A549 treated with GW870086 at 1 μM for 4 hours (cell line): ENCODE measurements around the gene CCT4. TPM values are rescaled to one million over a fixed set of nuclear protein-coding genes. Genes with fewer than 3 reads are reported as not detected.

Experiments
- total RNA-seq: library from RNA; stranded (reverse); fragments of 200-300 nt; extraction: Qiagen RNA extraction; gene quantifications from 5 replicates; pipeline ENCODE4 v1.2.3, GENCODE V29; 2022; ENCODE audit warnings: low read depth

CCT4 gene
- 303 to 328 TPM (median 323 TPM) in 5 replicates for total RNA-seq

GRCh38 chr2:61888267-61889055 lies at the start of gene CCT4:
TSS of gene CCT4 (minus strand) at chr2:61888656. CDS start at chr2:61888507, 149 bp downstream.

GRCh38 chr2:61905372-61906185 lies 17.1 kb upstream of the CCT4 start, which contains the start of gene COMMD1:
TSS of gene COMMD1 (plus strand) at chr2:61905674. CDS start at chr2:61905679, 5 bp downstream.

GRCh38 chr2:61853847-61854563 lies 34.5 kb downstream of the CCT4 start, which contains the start of gene FAM161A:
TSS of gene FAM161A (minus strand) at chr2:61854060. CDS start at chr2:61854041, 19 bp downstream.

Other genes with a start within 250 kb of the CCT4 start
- 4.7 to 8.0 TPM (median 7.3 TPM) in 5 replicates for gene FAM161A, start 34.6 kb downstream of the CCT4 start, total RNA-seq
- gene COMMD1, start 17.0 kb upstream of the CCT4 start, total RNA-seq = 41.9 to 45.3 TPM (median 43.2 TPM) in 5 replicates